ENCODE results near the gene SETX. TPM values are rescaled to one million over a fixed set of nuclear protein-coding genes. Genes with fewer than 3 reads are reported as not detected.

SETX gene
- total RNA-seq, 1 donor from 2014 or later = 45.6 TPM

GRCh38 chr9:132301521-132301920 is 53.3 kb downstream of the SETX start:
- H3K9ac ChIP-seq (ENCODE audit: low read length) = no peak overlapping the region
- peaks cover 52% of the 10 kb centered on the region for H3K36me3 ChIP-seq (ENCODE audit: insufficient read depth, low read length)
- H3K4me1 Mint-ChIP-seq (ENCODE audit: low read depth, unreplicated experiment) = no peaks in the 10 kb centered on the region
- H3K4me2 ChIP-seq (ENCODE audit: low read length) = no peak overlapping the region
- no peak overlapping the region for H2AFZ ChIP-seq (ENCODE audit: low read depth, low read length)
- H3K4me3 ChIP-seq (ENCODE audit: insufficient read depth, low read depth, low read length) = no peak overlapping the region
- no peak overlapping the region for H3K4me3 Mint-ChIP-seq (ENCODE audit: unreplicated experiment)
- H3K4me1 ChIP-seq (ENCODE audit: insufficient read depth, low read length) = no peaks in the 10 kb centered on the region
- H3K27ac ChIP-seq (ENCODE audit: low read depth, low read length) = no peak overlapping the region
- no peaks in the 10 kb centered on the region for H3K27me3 ChIP-seq (ENCODE audit: insufficient read depth, low read length)
- H3K9me3 Mint-ChIP-seq (ENCODE audit: unreplicated experiment) = no peaks in the 10 kb centered on the region
- H3K36me3 Mint-ChIP-seq (ENCODE audit: low read depth, unreplicated experiment) = peaks cover 19% of the 10 kb centered on the region
- peaks cover 36% of the 10 kb centered on the region for H3K79me2 ChIP-seq (ENCODE audit: insufficient read depth, low read length)
- H3K27me3 Mint-ChIP-seq (ENCODE audit: low read depth, unreplicated experiment) = no peaks in the 10 kb centered on the region
- H3K27ac Mint-ChIP-seq (ENCODE audit: unreplicated experiment) = peak overlapping the region; percentile 20
- FAIRE-seq (no peak), DNase-seq (ENCODE audit: low read depth) (no peak)
- TF ChIP-seq EZH2 (IDR thresholded peaks at IDR 0.05; ENCODE audit: insufficient read depth, low read length) (no peak), CTCF (IDR thresholded peaks at IDR 0.05; ENCODE audit: insufficient read depth, low read depth, low read length) (no peak)
- peaks cover 62% of the 10 kb centered on the region for H4K20me1 ChIP-seq (ENCODE audit: insufficient read depth, low read length)
- no peaks in the 10 kb centered on the region for H3K9me3 ChIP-seq (ENCODE audit: insufficient read depth, low read depth, low read length)

GRCh38 chr9:132299221-132299620 is 55.6 kb downstream of the SETX start:
- FAIRE-seq = no peak
- peaks cover 64% of the 10 kb centered on the region for H3K36me3 ChIP-seq (ENCODE audit: insufficient read depth, low read length)
- H3K9me3 ChIP-seq (ENCODE audit: insufficient read depth, low read depth, low read length) = no peaks in the 10 kb centered on the region
- H3K4me3 ChIP-seq (ENCODE audit: insufficient read depth, low read depth, low read length) = no peak overlapping the region
- H3K79me2 ChIP-seq (ENCODE audit: insufficient read depth, low read length) = peaks cover 25% of the 10 kb centered on the region
- no peak overlapping the region for H3K4me2 ChIP-seq (ENCODE audit: low read length)
- DNase-seq (ENCODE audit: low read depth) = no peak
- H3K27ac Mint-ChIP-seq (ENCODE audit: unreplicated experiment) = no peak overlapping the region
- no peak overlapping the region for H3K9ac ChIP-seq (ENCODE audit: low read length)
- H3K9me3 Mint-ChIP-seq (ENCODE audit: unreplicated experiment) = no peaks in the 10 kb centered on the region
- no peak overlapping the region for H3K27ac ChIP-seq (ENCODE audit: low read depth, low read length)
- no peaks in the 10 kb centered on the region for H3K4me1 ChIP-seq (ENCODE audit: insufficient read depth, low read length)
- no peaks in the 10 kb centered on the region for H3K27me3 ChIP-seq (ENCODE audit: insufficient read depth, low read length)
- no peaks in the 10 kb centered on the region for H3K4me1 Mint-ChIP-seq (ENCODE audit: low read depth, unreplicated experiment)
- TF ChIP-seq EZH2 (IDR thresholded peaks at IDR 0.05; ENCODE audit: insufficient read depth, low read length) (no peak), CTCF (IDR thresholded peaks at IDR 0.05; ENCODE audit: insufficient read depth, low read depth, low read length) (no peak)
- H3K4me3 Mint-ChIP-seq (ENCODE audit: unreplicated experiment) = no peak overlapping the region
- H3K27me3 Mint-ChIP-seq (ENCODE audit: low read depth, unreplicated experiment) = no peaks in the 10 kb centered on the region
- H3K36me3 Mint-ChIP-seq (ENCODE audit: low read depth, unreplicated experiment) = peaks cover 29% of the 10 kb centered on the region
- no peak overlapping the region for H2AFZ ChIP-seq (ENCODE audit: low read depth, low read length)
- H4K20me1 ChIP-seq (ENCODE audit: insufficient read depth, low read length) = peaks cover 57% of the 10 kb centered on the region

GRCh38 chr9:132295181-132295580 is 59.6 kb downstream of the SETX start:
- Histone ChIP-seq H3K9ac (ENCODE audit: low read length) (no peak overlapping the region), H3K27me3 (ENCODE audit: insufficient read depth, low read length) (no peaks in the 10 kb centered on the region), H3K79me2 (ENCODE audit: insufficient read depth, low read length) (peaks cover 14% of the 10 kb centered on the region), H3K27ac (ENCODE audit: low read depth, low read length) (no peak overlapping the region), H4K20me1 (ENCODE audit: insufficient read depth, low read length) (peaks cover 59% of the 10 kb centered on the region), H3K4me2 (ENCODE audit: low read length) (no peak overlapping the region), H3K9me3 (ENCODE audit: insufficient read depth, low read depth, low read length) (no peaks in the 10 kb centered on the region), H3K4me1 (ENCODE audit: insufficient read depth, low read length) (no peaks in the 10 kb centered on the region), H3K4me3 (ENCODE audit: insufficient read depth, low read depth, low read length) (no peak overlapping the region), H2AFZ (ENCODE audit: low read depth, low read length) (no peak overlapping the region), H3K36me3 (ENCODE audit: insufficient read depth, low read length) (peaks cover 63% of the 10 kb centered on the region)
- no peak for TF ChIP-seq CTCF (IDR thresholded peaks at IDR 0.05; ENCODE audit: insufficient read depth, low read depth, low read length)
- no peak for TF ChIP-seq EZH2 (IDR thresholded peaks at IDR 0.05; ENCODE audit: insufficient read depth, low read length)
- no peak for FAIRE-seq
- Mint-ChIP-seq H3K27ac (ENCODE audit: unreplicated experiment) (no peak overlapping the region), H3K4me1 (ENCODE audit: low read depth, unreplicated experiment) (peaks cover 1% of the 10 kb centered on the region), H3K36me3 (ENCODE audit: low read depth, unreplicated experiment) (peaks cover 26% of the 10 kb centered on the region), H3K9me3 (ENCODE audit: unreplicated experiment) (no peaks in the 10 kb centered on the region), H3K4me3 (ENCODE audit: unreplicated experiment) (no peak overlapping the region), H3K27me3 (ENCODE audit: low read depth, unreplicated experiment) (no peaks in the 10 kb centered on the region)
- no peak for DNase-seq (ENCODE audit: low read depth)

Data from astrocyte (in vitro differentiated cells and primary cell).